GM19025 (cell line): Measurements from ENCODE around the gene ARL10.
"Not testable (repeated sequence)": the region's sequence is repeated elsewhere in the genome, so short reads cannot be mapped to it uniquely, and the experiment has no call there.

Source experiments
- ATAC-seq: cut with Tn5 transposase; IDR thresholded peaks from one replicate; pipeline ENCODE4 v1.9.1; 2021; ENCODE audit warnings: mild to moderate bottlenecking, low read depth, moderate library complexity; ENCODE audit not compliant: unreplicated experiment

ARL10 gene

GRCh38 chr5:176388003-176388443, 22.7 kb downstream of the ARL10 start:
- ATAC-seq, result no peak

- ATAC-seq, result peak; percentile 87
These were observed 23.3 kb downstream of the ARL10 start, which contains the start of the genes HIGD2A and NOP16 for GRCh38 chr5:176388444-176389134. Gene HIGD2A (plus strand): TSS chr5:176388751. CDS start chr5:176388820, 69 bp downstream. Gene NOP16 (minus strand): TSS chr5:176388598. CDS start chr5:176388539, 59 bp downstream.

GRCh38 chr5:176389135-176390123, 24.1 kb downstream of the ARL10 start:
- peak; percentile 26 for ATAC-seq

GRCh38 chr5:176391479-176391878, 26.2 kb downstream of the ARL10 start:
- ATAC-seq, result no peak

- ATAC-seq, result no peak
These were observed 26.7 kb downstream of the ARL10 start for GRCh38 chr5:176391999-176392398.

- ATAC-seq, result no peak
These were observed 27.2 kb downstream of the ARL10 start for GRCh38 chr5:176392526-176392925.

- ATAC-seq, result no peak
These were observed 28.8 kb downstream of the ARL10 start for GRCh38 chr5:176394096-176394495.

GRCh38 chr5:176394881-176395675, 29.8 kb downstream of the ARL10 start:
- ATAC-seq, result no peak

- no peak for ATAC-seq
These were observed 31.0 kb downstream of the ARL10 start for GRCh38 chr5:176396330-176396729.

GRCh38 chr5:176397736-176398420, 32.6 kb downstream of the ARL10 start:
- ATAC-seq, result no peak

GRCh38 chr5:176400382-176401156, 35.3 kb downstream of the ARL10 start:
- no peak for ATAC-seq

- no peak for ATAC-seq
These were observed 36.3 kb downstream of the ARL10 start for GRCh38 chr5:176401281-176402205.

GRCh38 chr5:176405656-176406435, 40.6 kb downstream of the ARL10 start:
- ATAC-seq, result no peak

- ATAC-seq, result no peak
These were observed 41.3 kb downstream of the ARL10 start for GRCh38 chr5:176406436-176407052.

GRCh38 chr5:176407456-176408251, 42.4 kb downstream of the ARL10 start:
- no peak for ATAC-seq

GRCh38 chr5:176408252-176408573, 42.9 kb downstream of the ARL10 start:
- ATAC-seq, result not testable (repeated sequence)
